Mesodermal cell (in vitro differentiated cells): Measurements from ENCODE around the gene CSF2RB.

Experiments used
- H3K27ac ChIP-seq: 2 replicates; pipeline ENCODE4 v1.7.0; 2013; ENCODE audit warnings: mild to moderate bottlenecking, low read depth, low read length, moderate library complexity; ENCODE audit not compliant: severe bottlenecking
- H3K36me3 ChIP-seq: 2 replicates; pipeline ENCODE4 v1.7.1; 2013; ENCODE audit warnings: mild to moderate bottlenecking, low read length, moderate library complexity; ENCODE audit not compliant: control insufficient read depth, insufficient read depth
- H3K4me1 ChIP-seq: one replicate; pipeline ENCODE4 v1.7.1; 2013; ENCODE audit warnings: mild to moderate bottlenecking, low read length; ENCODE audit not compliant: insufficient read depth, control insufficient read depth, poor library complexity, severe bottlenecking
- H3K4me3 ChIP-seq: 2 replicates; pipeline ENCODE4 v1.7.0; 2013; ENCODE audit warnings: low read length, control low read depth, mild to moderate bottlenecking; ENCODE audit not compliant: insufficient read depth, poor library complexity, severe bottlenecking; ENCODE audit errors: extremely low read depth
- H3K9me3 ChIP-seq: 2 replicates; pipeline ENCODE4 v1.7.1; 2013; ENCODE audit warnings: mild to moderate bottlenecking, low read length, moderate library complexity; ENCODE audit not compliant: control insufficient read depth
- WGBS, 2 experiments: methylation state at CpG; one replicate each; pipeline ENCODE4 v1.1.5; 2013; ENCODE audit warnings: missing lambda C conversion rate in 2 of 2; ENCODE audit not compliant: insufficient coverage in 2 of 2; 5-methylcytosine and 5-hydroxymethylcytosine counted together

Gene CSF2RB

GRCh38 chr22:36929621-36930020, 16.2 kb downstream of the CSF2RB start:
- Histone ChIP-seq H3K4me3 (no peak overlapping the region), H3K4me1 (no peaks in the 10 kb centered on the region), H3K36me3 (no peaks in the 10 kb centered on the region), H3K9me3 (no peaks in the 10 kb centered on the region), H3K27ac (no peak overlapping the region)
- WGBS, 2 experiments = 91 to 93% methylated on average over 9 to 10 of the region's 10 CpGs

DNA sequence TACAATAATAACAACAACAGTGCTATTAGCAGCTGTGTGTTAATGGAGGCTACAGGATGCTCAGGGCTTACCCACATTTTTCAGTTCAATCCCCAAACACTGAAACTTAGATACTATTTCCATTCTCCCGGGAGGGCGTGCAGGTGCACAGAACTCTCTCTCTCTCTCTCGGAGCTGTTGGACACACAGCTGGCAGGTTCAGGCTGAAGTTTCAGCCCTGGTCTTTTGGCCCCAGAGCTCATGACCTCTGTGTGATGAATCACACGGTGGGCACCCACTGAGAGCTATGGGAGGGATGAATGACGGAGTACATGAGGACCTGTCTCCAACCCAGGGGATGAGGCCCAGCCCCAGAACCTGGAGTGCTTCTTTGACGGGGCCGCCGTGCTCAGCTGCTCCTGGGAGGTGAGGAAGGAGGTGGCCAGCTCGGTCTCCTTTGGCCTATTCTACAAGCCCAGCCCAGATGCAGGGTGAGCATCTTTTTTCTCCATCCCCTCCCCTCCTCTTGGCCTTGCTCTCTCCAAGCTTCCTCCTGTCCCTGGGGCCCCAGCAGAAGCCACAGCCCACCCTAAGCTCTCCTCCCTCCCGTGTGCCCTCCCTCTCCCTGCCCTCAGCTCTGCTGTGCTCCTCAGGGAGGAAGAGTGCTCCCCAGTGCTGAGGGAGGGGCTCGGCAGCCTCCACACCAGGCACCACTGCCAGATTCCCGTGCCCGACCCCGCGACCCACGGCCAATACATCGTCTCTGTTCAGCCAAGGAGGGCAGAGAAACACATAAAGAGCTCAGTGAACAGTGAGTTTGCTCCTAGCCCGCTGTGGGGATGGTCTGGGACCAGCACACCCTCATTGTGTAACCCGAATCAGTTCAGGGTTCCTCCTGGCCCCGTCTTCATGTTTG, 16.9 kb downstream of the CSF2RB start:
- H3K36me3 ChIP-seq = no peaks in the 10 kb centered on the region
- no peak overlapping the region for H3K4me3 ChIP-seq
- H3K4me1 ChIP-seq = no peaks in the 10 kb centered on the region
- H3K9me3 ChIP-seq = no peaks in the 10 kb centered on the region
- WGBS, 2 experiments = 87 to 89% methylated on average over 15 to 19 of the region's 20 CpGs
- no peak overlapping the region for H3K27ac ChIP-seq

GRCh38 chr22:36931446-36931845, 18.0 kb downstream of the CSF2RB start:
- Histone ChIP-seq H3K4me3 (no peak overlapping the region), H3K9me3 (no peaks in the 10 kb centered on the region), H3K36me3 (no peaks in the 10 kb centered on the region), H3K27ac (no peak overlapping the region), H3K4me1 (no peaks in the 10 kb centered on the region)
- WGBS, 2 experiments = 100% methylated on average over 1 of the region's 2 CpGs; no CpG with 5 or more reads in 1 of the 2 experiments

DNA sequence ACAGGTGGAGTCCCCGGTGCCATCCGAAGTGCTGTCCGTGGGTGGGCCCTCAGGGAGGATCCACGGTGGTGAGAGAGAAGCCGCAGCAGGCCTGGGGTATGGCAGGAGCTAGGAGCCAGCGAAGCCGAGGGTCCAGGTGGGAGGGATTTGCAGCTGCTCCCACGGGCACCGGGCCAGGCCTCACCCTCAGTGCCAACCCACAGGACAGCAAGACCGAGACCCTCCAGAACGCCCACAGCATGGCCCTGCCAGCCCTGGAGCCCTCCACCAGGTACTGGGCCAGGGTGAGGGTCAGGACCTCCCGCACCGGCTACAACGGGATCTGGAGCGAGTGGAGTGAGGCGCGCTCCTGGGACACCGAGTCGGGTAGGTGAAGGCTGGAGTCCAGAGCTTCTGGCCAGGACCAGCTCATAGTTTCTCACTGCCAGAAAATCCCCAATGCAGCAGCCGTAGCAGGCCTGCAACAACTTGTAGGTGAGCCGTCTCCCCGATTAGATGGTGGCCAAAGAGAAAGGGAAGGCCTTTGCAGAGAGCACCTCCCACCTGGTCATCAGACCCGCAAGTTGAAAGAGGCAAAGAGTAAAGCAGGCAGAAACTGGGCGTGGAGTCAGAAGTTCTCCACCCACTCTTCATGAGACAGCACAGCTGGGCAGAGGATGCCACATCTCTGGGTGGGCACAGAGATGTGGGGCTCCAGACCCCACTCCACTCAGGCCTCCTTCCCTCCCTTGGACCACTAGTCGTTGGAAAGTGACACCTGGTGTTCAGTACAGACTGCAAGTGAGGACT, 20.4 kb downstream of the CSF2RB start:
- WGBS, 2 experiments = 89 to 90% methylated on average over 19 to 25 of the region's 25 CpGs
- Histone ChIP-seq H3K4me1 (no peaks in the 10 kb centered on the region), H3K4me3 (no peak overlapping the region), H3K36me3 (no peaks in the 10 kb centered on the region), H3K9me3 (no peaks in the 10 kb centered on the region), H3K27ac (no peak overlapping the region)

GRCh38 chr22:36934418-36935312, 21.2 kb downstream of the CSF2RB start:
- no peaks in the 10 kb centered on the region for H3K4me1 ChIP-seq
- no peaks in the 10 kb centered on the region for H3K36me3 ChIP-seq
- no peak overlapping the region for H3K4me3 ChIP-seq
- H3K9me3 ChIP-seq = no peaks in the 10 kb centered on the region
- 80 to 93% methylated on average over 5 to 7 of the region's 10 CpGs for WGBS, 2 experiments
- no peak overlapping the region for H3K27ac ChIP-seq

GRCh38 chr22:36935313-36935610, 21.8 kb downstream of the CSF2RB start:
- H3K4me3 ChIP-seq = no peak overlapping the region
- no peak overlapping the region for H3K27ac ChIP-seq
- no peaks in the 10 kb centered on the region for H3K9me3 ChIP-seq
- no peaks in the 10 kb centered on the region for H3K4me1 ChIP-seq
- H3K36me3 ChIP-seq = no peaks in the 10 kb centered on the region
- 80 to 88% methylated on average over 2 to 5 of the region's 7 CpGs for WGBS, 2 experiments

DNA sequence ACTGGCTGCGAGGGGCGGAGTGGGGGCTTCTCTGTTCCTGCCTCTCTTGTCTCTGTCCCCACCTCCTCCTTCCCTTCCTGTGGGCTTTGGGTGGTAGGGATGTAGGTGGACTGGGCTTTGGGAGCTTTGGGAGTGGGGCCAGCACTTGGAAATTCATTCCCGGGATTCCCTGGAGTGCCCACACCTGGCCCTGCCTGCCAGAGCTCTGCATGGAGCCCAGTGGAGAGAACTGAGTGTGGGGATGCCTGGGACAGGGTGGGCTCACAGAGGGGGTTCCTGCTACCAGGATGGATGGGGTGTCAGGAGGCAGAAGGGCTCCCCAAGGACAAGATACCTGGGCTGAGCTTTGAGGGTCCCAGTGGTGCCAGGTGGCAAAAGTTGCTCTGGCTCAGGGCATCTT, 22.3 kb downstream of the CSF2RB start:
- no peaks in the 10 kb centered on the region for H3K4me1 ChIP-seq
- WGBS, 2 experiments = 96 to 100% methylated on average over 1 to 3 of the region's 3 CpGs
- no peaks in the 10 kb centered on the region for H3K36me3 ChIP-seq
- H3K9me3 ChIP-seq = no peaks in the 10 kb centered on the region
- H3K4me3 ChIP-seq = no peak overlapping the region
- H3K27ac ChIP-seq = no peak overlapping the region

DNA sequence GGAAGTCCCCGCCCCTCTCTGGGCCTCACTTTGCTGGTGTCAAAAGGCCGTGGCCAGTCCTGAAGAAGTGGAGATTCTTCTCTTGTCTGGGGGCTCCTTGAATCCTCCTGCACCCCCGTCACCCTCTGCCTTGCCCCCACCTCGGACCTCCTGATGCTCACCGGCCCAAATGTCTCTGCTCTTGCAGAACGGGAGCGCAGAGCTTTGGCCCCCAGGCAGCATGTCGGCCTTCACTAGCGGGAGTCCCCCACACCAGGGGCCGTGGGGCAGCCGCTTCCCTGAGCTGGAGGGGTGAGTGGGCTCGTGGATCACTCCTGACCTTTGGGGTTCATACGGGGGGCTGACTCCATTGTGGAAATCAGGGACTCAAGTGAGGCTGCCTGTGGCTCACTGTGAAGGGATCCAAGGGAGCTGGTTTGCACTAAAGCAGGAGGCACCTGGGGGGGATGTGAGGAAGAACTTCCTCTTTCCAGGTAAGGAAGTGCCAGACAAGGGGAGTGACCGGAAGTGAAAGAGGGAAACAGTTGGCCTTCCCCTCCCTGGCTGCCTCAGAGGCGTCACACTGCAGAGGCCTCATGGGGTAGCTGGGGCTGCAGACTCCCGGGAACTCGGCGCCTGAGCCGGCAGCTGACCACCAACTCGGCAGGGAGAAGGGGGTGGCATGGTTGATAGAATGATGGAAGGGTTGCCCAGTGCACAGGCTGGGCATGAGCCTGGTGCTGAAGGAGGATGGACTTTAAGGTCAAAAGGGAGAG, 23.1 kb downstream of the CSF2RB start:
- no peaks in the 10 kb centered on the region for H3K9me3 ChIP-seq
- no peak overlapping the region for H3K27ac ChIP-seq
- WGBS, 2 experiments = 87% methylated on average over 15 to 17 of the region's 20 CpGs
- H3K4me3 ChIP-seq = no peak overlapping the region
- H3K4me1 ChIP-seq = no peaks in the 10 kb centered on the region
- no peaks in the 10 kb centered on the region for H3K36me3 ChIP-seq

DNA sequence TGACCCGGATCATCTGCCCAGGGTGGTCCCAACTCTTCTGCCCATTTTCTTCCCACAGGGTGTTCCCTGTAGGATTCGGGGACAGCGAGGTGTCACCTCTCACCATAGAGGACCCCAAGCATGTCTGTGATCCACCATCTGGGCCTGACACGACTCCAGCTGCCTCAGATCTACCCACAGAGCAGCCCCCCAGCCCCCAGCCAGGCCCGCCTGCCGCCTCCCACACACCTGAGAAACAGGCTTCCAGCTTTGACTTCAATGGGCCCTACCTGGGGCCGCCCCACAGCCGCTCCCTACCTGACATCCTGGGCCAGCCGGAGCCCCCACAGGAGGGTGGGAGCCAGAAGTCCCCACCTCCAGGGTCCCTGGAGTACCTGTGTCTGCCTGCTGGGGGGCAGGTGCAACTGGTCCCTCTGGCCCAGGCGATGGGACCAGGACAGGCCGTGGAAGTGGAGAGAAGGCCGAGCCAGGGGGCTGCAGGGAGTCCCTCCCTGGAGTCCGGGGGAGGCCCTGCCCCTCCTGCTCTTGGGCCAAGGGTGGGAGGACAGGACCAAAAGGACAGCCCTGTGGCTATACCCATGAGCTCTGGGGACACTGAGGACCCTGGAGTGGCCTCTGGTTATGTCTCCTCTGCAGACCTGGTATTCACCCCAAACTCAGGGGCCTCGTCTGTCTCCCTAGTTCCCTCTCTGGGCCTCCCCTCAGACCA, 24.0 kb downstream of the CSF2RB start:
- no peaks in the 10 kb centered on the region for H3K4me1 ChIP-seq
- 90 to 91% methylated on average over 10 to 12 of the region's 14 CpGs for WGBS, 2 experiments
- H3K36me3 ChIP-seq = no peaks in the 10 kb centered on the region
- H3K4me3 ChIP-seq = no peak overlapping the region
- no peak overlapping the region for H3K27ac ChIP-seq
- H3K9me3 ChIP-seq = no peaks in the 10 kb centered on the region
